Measurements from ENCODE around the gene TRIP12.

The TRIP12 gene

GRCh38 chr2:229887441-229887840 is 34.4 kb downstream of the TRIP12 start:
- H3K4me3 ChIP-seq (ENCODE audit: low read length, poor library complexity, severe bottlenecking): no peak overlapping the region
- H3F3A ChIP-seq (ENCODE audit: low read depth): no peaks in the 10 kb centered on the region
- no peaks in the 10 kb centered on the region for H3K9me3 ChIP-seq (ENCODE audit: insufficient read depth, low read depth, low read length)
- H4K20me1 ChIP-seq (ENCODE audit: insufficient read depth, low read length, poor library complexity, severe bottlenecking): peaks cover 72% of the 10 kb centered on the region
- no peak overlapping the region for H3K4me2 ChIP-seq (ENCODE audit: low read depth, low read length, poor library complexity, severe bottlenecking)
- no peaks in the 10 kb centered on the region for H3K27me3 ChIP-seq (ENCODE audit: insufficient read depth, low read length, poor library complexity, severe bottlenecking)
- peaks cover 98% of the 10 kb centered on the region for H3K79me2 ChIP-seq (ENCODE audit: insufficient read depth, low read length)
- TF ChIP-seq CTCF (conservative IDR thresholded peaks at IDR 0.05; ENCODE audit: low read length) (no peak), EZH2phosphoT487 (IDR thresholded peaks at IDR 0.05; ENCODE audit: borderline replicate concordance) (no peak)
- peaks cover 10% of the 10 kb centered on the region; the same call in 1 of the 2 replicates for H3K36me3 ChIP-seq (ENCODE audit: insufficient read depth, low read length)
- no peak overlapping the region for H3K9ac ChIP-seq (ENCODE audit: low read depth, low read length, poor library complexity, severe bottlenecking)
- no peaks in the 10 kb centered on the region for H3K4me1 ChIP-seq (ENCODE audit: insufficient read depth, low read length, poor library complexity, severe bottlenecking)
- H3K9me2 ChIP-seq (replicated peaks; ENCODE audit: low read depth, low read length): no peaks in the 10 kb centered on the region
- no peak overlapping the region for H2AFZ ChIP-seq (ENCODE audit: low read length)

- Histone ChIP-seq H3F3A (ENCODE audit: low read depth) (no peaks in the 10 kb centered on the region), H3K36me3 (ENCODE audit: insufficient read depth, low read length) (peaks cover 11% of the 10 kb centered on the region; the same call in 1 of the 2 replicates), H3K4me1 (ENCODE audit: insufficient read depth, low read length, poor library complexity, severe bottlenecking) (no peaks in the 10 kb centered on the region), H4K20me1 (ENCODE audit: insufficient read depth, low read length, poor library complexity, severe bottlenecking) (peaks cover 60% of the 10 kb centered on the region), H3K27me3 (ENCODE audit: insufficient read depth, low read length, poor library complexity, severe bottlenecking) (no peaks in the 10 kb centered on the region), H3K79me2 (ENCODE audit: insufficient read depth, low read length) (peaks cover 96% of the 10 kb centered on the region), H3K9me3 (ENCODE audit: insufficient read depth, low read depth, low read length) (no peaks in the 10 kb centered on the region), H3K4me3 (ENCODE audit: low read length, poor library complexity, severe bottlenecking) (no peak overlapping the region), H3K9ac (ENCODE audit: low read depth, low read length, poor library complexity, severe bottlenecking) (no peak overlapping the region), H3K4me2 (ENCODE audit: low read depth, low read length, poor library complexity, severe bottlenecking) (no peak overlapping the region), H2AFZ (ENCODE audit: low read length) (no peak overlapping the region), H3K9me2 (replicated peaks; ENCODE audit: low read depth, low read length) (no peaks in the 10 kb centered on the region)
- TF ChIP-seq EZH2phosphoT487 (IDR thresholded peaks at IDR 0.05; ENCODE audit: borderline replicate concordance) (no peak), CTCF (conservative IDR thresholded peaks at IDR 0.05; ENCODE audit: low read length) (no peak)
These were observed 36.8 kb downstream of the TRIP12 start for GRCh38 chr2:229884775-229885699.

GRCh38 chr2:229882583-229882982 is 39.2 kb downstream of the TRIP12 start:
- Histone ChIP-seq H3K27me3 (ENCODE audit: insufficient read depth, low read length, poor library complexity, severe bottlenecking) (no peaks in the 10 kb centered on the region), H3F3A (ENCODE audit: low read depth) (no peaks in the 10 kb centered on the region), H3K4me1 (ENCODE audit: insufficient read depth, low read length, poor library complexity, severe bottlenecking) (no peaks in the 10 kb centered on the region), H3K9me2 (replicated peaks; ENCODE audit: low read depth, low read length) (no peaks in the 10 kb centered on the region), H2AFZ (ENCODE audit: low read length) (no peak overlapping the region), H3K36me3 (ENCODE audit: insufficient read depth, low read length) (peaks cover 31% of the 10 kb centered on the region; the same call in 1 of the 2 replicates), H3K79me2 (ENCODE audit: insufficient read depth, low read length) (peaks cover 76% of the 10 kb centered on the region), H3K9ac (ENCODE audit: low read depth, low read length, poor library complexity, severe bottlenecking) (no peak overlapping the region), H3K9me3 (ENCODE audit: insufficient read depth, low read depth, low read length) (no peaks in the 10 kb centered on the region), H4K20me1 (ENCODE audit: insufficient read depth, low read length, poor library complexity, severe bottlenecking) (peaks cover 37% of the 10 kb centered on the region), H3K4me2 (ENCODE audit: low read depth, low read length, poor library complexity, severe bottlenecking) (no peak overlapping the region), H3K4me3 (ENCODE audit: low read length, poor library complexity, severe bottlenecking) (no peak overlapping the region)
- TF ChIP-seq CTCF (conservative IDR thresholded peaks at IDR 0.05; ENCODE audit: low read length): no peak
- no peak for TF ChIP-seq EZH2phosphoT487 (IDR thresholded peaks at IDR 0.05; ENCODE audit: borderline replicate concordance)

Data from Loucy (cell line).